ENCODE results near the gene TGM2.

Gene TGM2

GRCh38 chr20:38156888-38157634 lies 8.0 kb downstream of the TGM2 start:
- TF ChIP-seq, protein P1, sequence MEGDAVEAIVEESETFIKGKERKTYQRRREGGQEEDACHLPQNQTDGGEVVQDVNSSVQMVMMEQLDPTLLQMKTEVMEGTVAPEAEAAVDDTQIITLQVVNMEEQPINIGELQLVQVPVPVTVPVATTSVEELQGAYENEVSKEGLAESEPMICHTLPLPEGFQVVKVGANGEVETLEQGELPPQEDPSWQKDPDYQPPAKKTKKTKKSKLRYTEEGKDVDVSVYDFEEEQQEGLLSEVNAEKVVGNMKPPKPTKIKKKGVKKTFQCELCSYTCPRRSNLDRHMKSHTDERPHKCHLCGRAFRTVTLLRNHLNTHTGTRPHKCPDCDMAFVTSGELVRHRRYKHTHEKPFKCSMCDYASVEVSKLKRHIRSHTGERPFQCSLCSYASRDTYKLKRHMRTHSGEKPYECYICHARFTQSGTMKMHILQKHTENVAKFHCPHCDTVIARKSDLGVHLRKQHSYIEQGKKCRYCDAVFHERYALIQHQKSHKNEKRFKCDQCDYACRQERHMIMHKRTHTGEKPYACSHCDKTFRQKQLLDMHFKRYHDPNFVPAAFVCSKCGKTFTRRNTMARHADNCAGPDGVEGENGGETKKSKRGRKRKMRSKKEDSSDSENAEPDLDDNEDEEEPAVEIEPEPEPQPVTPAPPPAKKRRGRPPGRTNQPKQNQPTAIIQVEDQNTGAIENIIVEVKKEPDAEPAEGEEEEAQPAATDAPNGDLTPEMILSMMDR (IDR thresholded peaks at IDR 0.05; ENCODE audit: control insufficient read depth, extremely low read depth, insufficient read depth) = no peak
- H3K4me3 ChIP-seq (ENCODE audit: low read depth, low read length) = no peak overlapping the region
- no peak for DNase-seq (ENCODE audit: low read depth)

- TF ChIP-seq, protein P1 (IDR thresholded peaks at IDR 0.05; ENCODE audit: control insufficient read depth, extremely low read depth, insufficient read depth) = no peak
- no peak overlapping the region for H3K4me3 ChIP-seq (ENCODE audit: low read depth, low read length)
- no peak for DNase-seq (ENCODE audit: low read depth)
Observed at GRCh38 chr20:38156280-38156679, 8.8 kb downstream of the TGM2 start.

DNA sequence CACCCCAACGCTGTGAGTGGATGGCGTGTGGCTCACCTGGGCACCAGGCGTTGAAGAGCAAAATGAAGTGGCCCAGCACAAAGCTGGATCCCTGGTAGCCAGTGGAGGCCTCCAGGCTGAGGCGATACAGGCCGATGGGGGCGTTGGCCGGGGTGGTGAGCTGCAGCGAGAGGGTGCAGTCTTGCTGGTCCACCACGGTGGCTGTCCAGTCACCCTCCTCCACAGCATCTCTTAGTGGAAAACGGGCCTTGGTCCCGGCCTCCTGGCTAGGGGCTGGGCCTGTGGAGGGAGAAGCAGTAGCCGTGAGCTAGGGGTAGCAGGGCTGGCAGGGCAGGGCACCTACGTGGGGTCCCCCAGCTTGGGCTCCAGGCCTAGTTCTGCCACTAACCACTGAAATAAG lies 9.3 kb downstream of the TGM2 start:
- TF ChIP-seq, protein P1 (IDR thresholded peaks at IDR 0.05; ENCODE audit: control insufficient read depth, extremely low read depth, insufficient read depth) = no peak
- DNase-seq (ENCODE audit: low read depth) = no peak
- H3K4me3 ChIP-seq (ENCODE audit: low read depth, low read length) = no peak overlapping the region

- TF ChIP-seq, protein P1 (IDR thresholded peaks at IDR 0.05; ENCODE audit: control insufficient read depth, extremely low read depth, insufficient read depth) = no peak
- no peak for DNase-seq (ENCODE audit: low read depth)
- H3K4me3 ChIP-seq (ENCODE audit: low read depth, low read length) = no peak overlapping the region
Observed at GRCh38 chr20:38153401-38153800, 11.7 kb downstream of the TGM2 start.

- DNase-seq (ENCODE audit: low read depth) = no peak
- H3K4me3 ChIP-seq (ENCODE audit: low read depth, low read length) = no peak overlapping the region
- TF ChIP-seq, protein P1 (IDR thresholded peaks at IDR 0.05; ENCODE audit: control insufficient read depth, extremely low read depth, insufficient read depth) = no peak
Observed at GRCh38 chr20:38152621-38153221, 12.3 kb downstream of the TGM2 start.

GRCh38 chr20:38152175-38152620 lies 12.9 kb downstream of the TGM2 start:
- TF ChIP-seq, protein P1 (IDR thresholded peaks at IDR 0.05; ENCODE audit: control insufficient read depth, extremely low read depth, insufficient read depth) = no peak
- H3K4me3 ChIP-seq (ENCODE audit: low read depth, low read length) = no peak overlapping the region
- DNase-seq (ENCODE audit: low read depth) = peak; percentile 25

All from LNCaP clone FGC (cell line).